IPS-18a (cell line): Measurements from ENCODE around the gene CTSA.
A peak's percentile ranks its signal among the peaks of the same experiment; 100 is the strongest.
"Not testable (repeated sequence)": the region's sequence is repeated elsewhere in the genome, so short reads cannot be mapped to it uniquely, and the experiment has no call there.

ENCODE experiments used
- H3K27ac ChIP-seq: one replicate; pipeline ENCODE4 v1.5.1; 2013; ENCODE audit warnings: low read length
- H3K27me3 ChIP-seq: one replicate; pipeline ENCODE4 v1.6.1; 2013; ENCODE audit warnings: mild to moderate bottlenecking, low read length; ENCODE audit not compliant: control insufficient read depth, insufficient read depth
- H3K36me3 ChIP-seq: one replicate; pipeline ENCODE4 v1.6.1; 2013; ENCODE audit warnings: low read depth, low read length; ENCODE audit not compliant: control insufficient read depth
- H3K4me1 ChIP-seq: one replicate; pipeline ENCODE4 v1.6.1; 2013; ENCODE audit warnings: low read depth, low read length; ENCODE audit not compliant: control insufficient read depth
- H3K4me3 ChIP-seq: one replicate; pipeline ENCODE4 v1.5.1; 2013; ENCODE audit warnings: low read length
- H3K9ac ChIP-seq: one replicate; pipeline ENCODE4 v1.6.1; 2013; ENCODE audit warnings: mild to moderate bottlenecking, low read length, moderate library complexity
- H3K9me3 ChIP-seq: one replicate; pipeline ENCODE4 v1.6.1; 2013; ENCODE audit warnings: low read depth, low read length; ENCODE audit not compliant: control insufficient read depth

Gene CTSA

GRCh38 chr20:45872626-45873025 lies 18.5 kb upstream of the CTSA start:
- Histone ChIP-seq H3K4me1 (no peaks in the 10 kb centered on the region), H3K27ac (no peak overlapping the region), H3K4me3 (no peak overlapping the region)

GRCh38 chr20:45873409-45874103 lies 17.6 kb upstream of the CTSA start:
- Histone ChIP-seq H3K27ac (no peak overlapping the region), H3K27me3 (no peaks in the 10 kb centered on the region), H3K9me3 (no peaks in the 10 kb centered on the region), H3K4me3 (no peak overlapping the region), H3K36me3 (peaks cover 6% of the 10 kb centered on the region), H3K4me1 (no peaks in the 10 kb centered on the region), H3K9ac (no peak overlapping the region)

More at GRCh38 chr20:45872626-45873025, 18.5 kb upstream of the CTSA start:
- no peaks in the 10 kb centered on the region for H3K36me3 ChIP-seq
- no peaks in the 10 kb centered on the region for H3K9me3 ChIP-seq
- no peaks in the 10 kb centered on the region for H3K27me3 ChIP-seq
- no peak overlapping the region for H3K9ac ChIP-seq

DNA sequence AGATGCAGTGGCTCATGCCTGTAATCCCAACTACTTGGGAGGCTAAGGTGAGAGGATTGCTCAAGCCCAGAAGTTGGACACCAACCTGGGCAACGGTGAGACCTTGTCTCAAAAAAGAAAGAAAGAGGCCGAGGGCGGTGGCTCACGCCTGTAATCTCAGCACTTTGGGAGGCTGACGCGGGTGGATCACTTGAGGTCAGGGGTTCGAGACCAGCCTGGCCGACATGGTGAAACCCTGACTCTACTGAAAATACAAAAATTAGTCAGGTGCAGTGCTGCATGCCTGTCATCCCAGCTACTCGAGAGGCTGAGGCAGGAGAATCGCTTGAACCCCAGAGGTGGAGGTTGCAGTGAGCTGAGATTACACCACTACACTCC lies 17.0 kb upstream of the CTSA start:
- not testable (repeated sequence) for H3K9ac ChIP-seq, H3K27me3 ChIP-seq, H3K4me1 ChIP-seq, H3K36me3 ChIP-seq, H3K4me3 ChIP-seq, H3K9me3 ChIP-seq, H3K27ac ChIP-seq

DNA sequence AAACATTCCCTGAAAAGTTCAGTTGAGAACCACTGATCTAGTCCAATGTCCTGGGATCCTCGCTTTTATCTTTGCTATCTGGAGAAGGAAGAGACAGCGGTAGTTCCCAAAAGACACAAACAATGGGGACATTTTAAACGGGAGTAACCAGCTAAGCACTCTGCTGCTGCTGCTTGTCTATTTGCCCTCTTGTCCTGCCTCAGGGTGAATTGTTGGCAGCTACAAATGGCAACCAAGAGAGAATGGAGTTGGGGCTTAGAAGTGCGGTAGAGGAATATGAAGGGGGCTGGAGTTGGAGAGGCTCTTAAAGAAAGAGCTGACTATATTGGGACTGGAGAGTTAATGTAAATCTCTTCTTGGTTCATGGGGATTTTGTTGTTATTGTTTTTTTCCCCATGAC lies 16.6 kb upstream of the CTSA start:
- Histone ChIP-seq H3K27ac (no peak overlapping the region), H3K9ac (no peak overlapping the region), H3K36me3 (peaks cover 7% of the 10 kb centered on the region), H3K4me3 (no peak overlapping the region), H3K27me3 (no peaks in the 10 kb centered on the region), H3K4me1 (no peaks in the 10 kb centered on the region), H3K9me3 (no peaks in the 10 kb centered on the region)

DNA sequence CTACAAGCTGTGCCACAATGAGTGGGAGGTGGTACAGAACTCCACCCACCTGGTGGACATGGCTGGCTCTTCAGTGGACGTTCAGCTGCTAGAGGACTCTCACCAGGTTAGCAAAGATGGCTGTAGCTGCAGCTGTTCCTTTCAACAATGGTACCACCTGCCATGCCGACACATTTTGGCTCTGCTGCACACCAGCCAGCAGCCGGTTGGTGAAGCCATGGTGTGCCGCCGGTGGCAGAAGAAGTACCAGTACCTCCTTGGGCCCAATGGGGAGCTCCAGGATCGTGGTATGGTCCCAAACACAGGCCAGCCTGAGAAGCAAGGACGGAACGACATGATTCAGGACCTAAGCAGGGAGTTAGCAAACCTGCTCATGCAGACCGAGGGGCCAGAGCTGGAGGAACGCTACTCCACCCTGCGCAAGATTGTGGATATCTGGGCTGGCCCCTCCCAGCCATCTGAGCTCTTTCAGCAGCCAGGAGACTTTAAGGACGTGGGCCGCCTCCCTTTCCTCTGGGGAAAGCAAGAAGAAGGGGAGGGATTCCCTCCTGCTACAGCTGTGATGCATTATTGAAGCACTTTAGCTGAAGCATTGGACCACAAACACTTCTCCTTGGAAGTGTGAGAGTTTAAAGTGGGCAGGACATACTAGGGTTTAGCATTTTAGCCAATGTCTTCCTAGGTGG lies 12.9 kb upstream of the CTSA start:
- H3K4me3 ChIP-seq, result no peak overlapping the region
- peaks cover 16% of the 10 kb centered on the region for H3K36me3 ChIP-seq
- no peaks in the 10 kb centered on the region for H3K4me1 ChIP-seq
- H3K27ac ChIP-seq, result no peak overlapping the region
- H3K9me3 ChIP-seq, result no peaks in the 10 kb centered on the region
- no peak overlapping the region for H3K9ac ChIP-seq
- H3K27me3 ChIP-seq, result no peaks in the 10 kb centered on the region

- no peaks in the 10 kb centered on the region for H3K4me1 ChIP-seq
- peak within 1 kb of the TSS; percentile 63 for H3K27ac ChIP-seq
- H3K9ac ChIP-seq, result peak within 1 kb of the TSS; percentile 87
- peak within 1 kb of the TSS; percentile 99 for H3K4me3 ChIP-seq
- no peaks in the 10 kb centered on the region for H3K9me3 ChIP-seq
- peaks cover 28% of the 10 kb centered on the region for H3K36me3 ChIP-seq
- H3K27me3 ChIP-seq, result no peaks in the 10 kb centered on the region
These were observed 9.9 kb upstream of the CTSA start, which contains the start of gene ZSWIM1 for GRCh38 chr20:45880988-45881788. Gene ZSWIM1 (plus strand): TSS chr20:45881227. CDS start chr20:45882593, 1,366 bp downstream.

GRCh38 chr20:45882469-45883099 lies 8.6 kb upstream of the CTSA start:
- Histone ChIP-seq H3K4me1 (no peaks in the 10 kb centered on the region), H3K36me3 (peaks cover 30% of the 10 kb centered on the region), H3K9me3 (no peaks in the 10 kb centered on the region), H3K27me3 (no peaks in the 10 kb centered on the region), H3K27ac (no peak overlapping the region), H3K9ac (no peak overlapping the region), H3K4me3 (no peak overlapping the region)

GRCh38 chr20:45883100-45883469 lies 8.1 kb upstream of the CTSA start:
- peaks cover 27% of the 10 kb centered on the region for H3K36me3 ChIP-seq
- no peaks in the 10 kb centered on the region for H3K9me3 ChIP-seq
- H3K4me1 ChIP-seq, result no peaks in the 10 kb centered on the region
- H3K27ac ChIP-seq, result no peak overlapping the region
- H3K27me3 ChIP-seq, result no peaks in the 10 kb centered on the region
- H3K4me3 ChIP-seq, result no peak overlapping the region
- no peak overlapping the region for H3K9ac ChIP-seq

DNA sequence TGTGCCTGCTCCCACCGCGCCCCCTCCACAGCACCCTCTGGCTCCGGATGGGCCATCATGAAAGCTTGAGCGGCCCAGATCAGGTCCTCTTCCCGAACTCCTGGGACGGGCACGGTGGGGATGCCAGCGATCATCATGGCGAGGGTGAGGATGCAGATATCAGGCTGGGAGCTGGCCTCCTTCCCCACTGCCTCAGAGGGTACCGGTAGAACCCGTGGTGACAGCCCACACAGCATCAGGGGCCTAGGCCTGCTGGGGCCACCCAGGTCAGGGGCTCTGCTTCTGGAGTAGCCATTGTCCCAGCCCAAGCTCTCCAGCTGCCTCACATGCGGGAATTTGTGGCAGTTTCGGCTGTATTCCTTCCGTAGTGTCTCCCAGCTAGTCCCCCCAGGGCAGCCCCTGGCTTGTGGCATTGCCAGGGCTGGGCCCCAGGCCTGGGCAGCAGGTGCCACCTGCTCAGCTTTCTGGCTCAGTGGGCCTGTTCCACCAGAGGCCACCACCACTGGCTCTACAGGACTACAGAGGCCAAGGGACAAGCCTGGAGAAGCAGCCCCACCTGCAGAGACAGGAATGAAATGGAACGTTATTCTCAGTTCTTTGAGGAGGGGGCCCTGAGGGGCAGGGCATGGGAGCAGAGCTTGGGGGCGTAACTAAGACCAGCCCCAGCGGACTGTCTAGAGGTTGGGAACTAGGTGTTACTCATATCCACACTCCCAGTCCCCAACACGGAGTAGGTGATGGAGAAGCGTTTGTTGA lies 4.4 kb upstream of the CTSA start:
- Histone ChIP-seq H3K4me3 (no peak overlapping the region), H3K27ac (no peak overlapping the region), H3K9me3 (no peaks in the 10 kb centered on the region), H3K36me3 (peaks cover 23% of the 10 kb centered on the region), H3K9ac (no peak overlapping the region), H3K4me1 (no peaks in the 10 kb centered on the region), H3K27me3 (no peaks in the 10 kb centered on the region)

- Histone ChIP-seq H3K27me3 (no peaks in the 10 kb centered on the region), H3K9ac (no peak within 1 kb of the TSS), H3K9me3 (no peaks in the 10 kb centered on the region), H3K4me3 (no peak within 1 kb of the TSS), H3K27ac (no peak within 1 kb of the TSS), H3K4me1 (no peaks in the 10 kb centered on the region), H3K36me3 (peaks cover 23% of the 10 kb centered on the region)
These were observed 3.8 kb upstream of the CTSA start, which contains the start of gene SPATA25 for GRCh38 chr20:45887346-45887715. Gene SPATA25 (minus strand): TSS chr20:45887622. CDS start chr20:45887590, 32 bp downstream.

DNA sequence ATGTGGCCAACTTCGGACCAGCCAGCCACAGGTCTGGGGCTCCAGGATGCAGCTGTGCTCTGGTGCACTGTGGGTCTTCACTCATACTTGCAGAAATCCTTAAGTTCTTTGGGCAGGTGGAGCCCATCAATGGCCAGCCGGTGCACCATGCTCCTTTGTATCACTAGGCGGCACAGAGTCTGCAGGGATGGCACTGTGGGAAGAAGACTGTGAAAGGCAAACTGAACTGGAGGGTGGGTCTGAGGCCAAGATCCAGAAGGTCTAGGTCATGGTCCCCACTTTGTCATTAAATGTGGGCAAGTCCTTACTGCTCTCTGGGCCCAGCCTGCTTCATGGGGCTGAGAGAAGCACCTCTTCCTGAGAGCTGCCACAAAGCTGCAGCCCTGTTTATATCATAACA lies 2.5 kb upstream of the CTSA start:
- peaks cover 10% of the 10 kb centered on the region for H3K36me3 ChIP-seq
- no peak overlapping the region for H3K4me3 ChIP-seq
- no peaks in the 10 kb centered on the region for H3K27me3 ChIP-seq
- no peak overlapping the region for H3K27ac ChIP-seq
- no peaks in the 10 kb centered on the region for H3K9me3 ChIP-seq
- no peaks in the 10 kb centered on the region for H3K4me1 ChIP-seq
- no peak overlapping the region for H3K9ac ChIP-seq
